ENCODE results near the gene LUZP1.

The LUZP1 gene

GRCh38 chr1:23152966-23153684, 15.5 kb downstream of the LUZP1 start:
- DNase-seq (ENCODE audit: low spot score) = no peak

GRCh38 chr1:23150742-23151141, 17.9 kb downstream of the LUZP1 start:
- DNase-seq (ENCODE audit: low spot score) = no peak

GRCh38 chr1:23150125-23150524, 18.5 kb downstream of the LUZP1 start:
- no peak for DNase-seq (ENCODE audit: low spot score)

- no peak for DNase-seq (ENCODE audit: low spot score)
Observed at GRCh38 chr1:23149114-23149513, 19.5 kb downstream of the LUZP1 start.

- no peak for DNase-seq (ENCODE audit: low spot score)
Observed at GRCh38 chr1:23148084-23148483, 20.6 kb downstream of the LUZP1 start.

GRCh38 chr1:23140940-23141596, 27.6 kb downstream of the LUZP1 start:
- no peak for DNase-seq (ENCODE audit: low spot score)

GRCh38 chr1:23135268-23135667, 33.4 kb downstream of the LUZP1 start:
- no peak for DNase-seq (ENCODE audit: low spot score)

GRCh38 chr1:23134055-23134454, 34.6 kb downstream of the LUZP1 start:
- DNase-seq (ENCODE audit: low spot score) = no peak

GRCh38 chr1:23133587-23133986, 35.1 kb downstream of the LUZP1 start:
- no peak for DNase-seq (ENCODE audit: low spot score)

GRCh38 chr1:23132033-23132432, 36.6 kb downstream of the LUZP1 start:
- no peak for DNase-seq (ENCODE audit: low spot score)

GRCh38 chr1:23129846-23130245, 38.8 kb downstream of the LUZP1 start:
- DNase-seq (ENCODE audit: low spot score) = no peak

GRCh38 chr1:23126801-23127200, 41.9 kb downstream of the LUZP1 start:
- no peak for DNase-seq (ENCODE audit: low spot score)

- DNase-seq (ENCODE audit: low spot score) = no peak
Observed at GRCh38 chr1:23126200-23126599, 42.5 kb downstream of the LUZP1 start.

- no peak for DNase-seq (ENCODE audit: low spot score)
Observed at GRCh38 chr1:23125489-23125888, 43.2 kb downstream of the LUZP1 start.

GRCh38 chr1:23124259-23125026, 44.2 kb downstream of the LUZP1 start:
- DNase-seq (ENCODE audit: low spot score) = no peak

GRCh38 chr1:23123528-23123927, 45.1 kb downstream of the LUZP1 start:
- no peak for DNase-seq (ENCODE audit: low spot score)

GRCh38 chr1:23122796-23123195, 45.9 kb downstream of the LUZP1 start:
- no peak for DNase-seq (ENCODE audit: low spot score)

GRCh38 chr1:23122023-23122748, 46.5 kb downstream of the LUZP1 start:
- DNase-seq (ENCODE audit: low spot score) = no peak

- DNase-seq (ENCODE audit: low spot score) = no peak
Observed at GRCh38 chr1:23120383-23120782, 48.3 kb downstream of the LUZP1 start.

- DNase-seq (ENCODE audit: low spot score) = no peak
Observed at GRCh38 chr1:23118957-23119792, 49.5 kb downstream of the LUZP1 start.

GRCh38 chr1:23118407-23118806, 50.2 kb downstream of the LUZP1 start:
- DNase-seq (ENCODE audit: low spot score) = no peak
